ENCODE measurements around the gene PALS2.

GRCh38 chr7:24572393-24572996, 757 bp upstream of the PALS2 start:
- no peak for TF ChIP-seq CTCF (conservative IDR thresholded peaks at IDR 0.05; ENCODE audit: low read depth, low read length)
- TF ChIP-seq EZH2 (IDR thresholded peaks at IDR 0.05; ENCODE audit: borderline replicate concordance, low read depth, low read length, poor library complexity, severe bottlenecking), result no peak

Measured in A673 (cell line).